Glutamatergic neuron (in vitro differentiated cells): ENCODE measurements around the gene THBS2. TPM values are rescaled to one million over a fixed set of nuclear protein-coding genes. Genes with fewer than 3 reads are reported as not detected.

Experiments used
- DNase-seq: peaks from one replicate; pipeline ENCODE4 v3.0.0; 2022
- H3K27ac Mint-ChIP-seq: one replicate; pipeline ENCODE4 v1.8.0; 2020; ENCODE audit warnings: mild to moderate bottlenecking, mixed read lengths, inconsistent platforms; ENCODE audit not compliant: unreplicated experiment
- H3K27me3 Mint-ChIP-seq: one replicate; pipeline ENCODE4 v1.8.0; 2020; ENCODE audit warnings: mild to moderate bottlenecking, moderate library complexity, mixed read lengths, inconsistent platforms; ENCODE audit not compliant: unreplicated experiment
- H3K36me3 Mint-ChIP-seq: one replicate; pipeline ENCODE4 v1.8.0; 2020; ENCODE audit warnings: mild to moderate bottlenecking, mixed read lengths, inconsistent platforms; ENCODE audit not compliant: unreplicated experiment
- H3K4me1 Mint-ChIP-seq: one replicate; pipeline ENCODE4 v1.8.0; 2020; ENCODE audit warnings: mild to moderate bottlenecking, low read depth, mixed read lengths, inconsistent platforms; ENCODE audit not compliant: unreplicated experiment
- H3K4me3 Mint-ChIP-seq: one replicate; pipeline ENCODE4 v1.8.0; 2020; ENCODE audit warnings: mild to moderate bottlenecking, mixed read lengths, inconsistent platforms; ENCODE audit not compliant: unreplicated experiment
- H3K9me3 Mint-ChIP-seq: one replicate; pipeline ENCODE4 v1.8.0; 2020; ENCODE audit warnings: mild to moderate bottlenecking, moderate library complexity, mixed read lengths, inconsistent platforms; ENCODE audit not compliant: unreplicated experiment
- total RNA-seq: library from RNA; stranded (reverse); fragmentation: NEBNext Ultra II Directional; extraction: Animal tissue kit (Norgen Biotek cat#: 25700); gene quantifications from one replicate; pipeline ENCODE4 v1.2.1, GENCODE V29; 2021; ENCODE audit not compliant: unreplicated experiment
- TF ChIP-seq, protein P1 (sequence below): fragments of 200-600 bp; sonication (generic); IDR thresholded peaks from one replicate; pipeline ENCODE4 v1.5.0; 2021; ENCODE audit not compliant: partially characterized antibody, unreplicated experiment

The THBS2 gene
- total RNA-seq, 1 donor from 2014 or later: 3.1 TPM

DNA sequence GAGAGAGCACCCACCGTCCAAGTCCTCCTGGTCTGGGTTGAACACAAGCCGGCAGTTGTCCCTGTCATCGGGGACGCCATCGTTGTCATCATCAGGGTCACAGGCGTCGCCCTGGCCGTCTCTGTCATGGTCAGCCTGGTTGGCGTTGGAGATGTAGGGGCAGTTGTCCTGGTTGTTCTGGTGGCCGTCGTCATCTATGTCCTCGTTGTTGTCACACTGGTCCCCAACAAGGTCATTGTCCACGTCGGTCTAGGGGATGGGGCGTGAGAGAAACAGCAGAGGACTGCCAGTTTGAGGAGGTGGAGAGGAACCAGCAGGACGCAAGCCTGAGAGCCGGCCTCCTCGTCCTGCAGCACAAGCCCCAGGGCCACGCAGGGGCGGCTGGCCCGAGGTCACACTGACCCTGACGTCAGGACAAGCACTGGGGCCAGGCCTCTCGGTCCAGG, 28.5 kb downstream of the THBS2 start:
- H3K27ac Mint-ChIP-seq: no peak overlapping the region

DNA sequence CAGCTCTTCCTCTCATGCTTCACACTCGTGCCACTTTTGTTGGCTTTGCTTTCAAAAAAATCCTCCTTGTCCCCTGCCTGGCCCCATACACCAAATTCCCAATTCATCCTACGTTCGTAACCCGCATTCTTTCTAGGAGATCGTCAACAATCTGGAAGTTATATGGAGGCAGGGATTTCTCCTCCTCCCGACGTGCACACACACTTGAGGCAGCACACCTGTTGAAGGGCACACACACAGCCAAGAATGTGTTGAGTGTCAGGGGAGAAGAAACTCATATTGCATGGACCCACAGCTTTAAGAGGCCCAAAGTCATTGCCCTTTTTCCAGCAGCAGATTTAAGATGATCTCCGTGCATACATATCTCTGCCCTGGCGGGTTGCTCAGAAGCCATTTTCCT, 28.9 kb downstream of the THBS2 start:
- peak overlapping the region; percentile 2 for H3K27ac Mint-ChIP-seq
- H3K4me1 Mint-ChIP-seq: peaks cover 3% of the 10 kb centered on the region
- H3K9me3 Mint-ChIP-seq: no peaks in the 10 kb centered on the region
- H3K27me3 Mint-ChIP-seq: peaks cover 6% of the 10 kb centered on the region
- no peak overlapping the region for H3K4me3 Mint-ChIP-seq
- peaks cover 3% of the 10 kb centered on the region for H3K36me3 Mint-ChIP-seq
- DNase-seq: no peak
- TF ChIP-seq, protein P1, sequence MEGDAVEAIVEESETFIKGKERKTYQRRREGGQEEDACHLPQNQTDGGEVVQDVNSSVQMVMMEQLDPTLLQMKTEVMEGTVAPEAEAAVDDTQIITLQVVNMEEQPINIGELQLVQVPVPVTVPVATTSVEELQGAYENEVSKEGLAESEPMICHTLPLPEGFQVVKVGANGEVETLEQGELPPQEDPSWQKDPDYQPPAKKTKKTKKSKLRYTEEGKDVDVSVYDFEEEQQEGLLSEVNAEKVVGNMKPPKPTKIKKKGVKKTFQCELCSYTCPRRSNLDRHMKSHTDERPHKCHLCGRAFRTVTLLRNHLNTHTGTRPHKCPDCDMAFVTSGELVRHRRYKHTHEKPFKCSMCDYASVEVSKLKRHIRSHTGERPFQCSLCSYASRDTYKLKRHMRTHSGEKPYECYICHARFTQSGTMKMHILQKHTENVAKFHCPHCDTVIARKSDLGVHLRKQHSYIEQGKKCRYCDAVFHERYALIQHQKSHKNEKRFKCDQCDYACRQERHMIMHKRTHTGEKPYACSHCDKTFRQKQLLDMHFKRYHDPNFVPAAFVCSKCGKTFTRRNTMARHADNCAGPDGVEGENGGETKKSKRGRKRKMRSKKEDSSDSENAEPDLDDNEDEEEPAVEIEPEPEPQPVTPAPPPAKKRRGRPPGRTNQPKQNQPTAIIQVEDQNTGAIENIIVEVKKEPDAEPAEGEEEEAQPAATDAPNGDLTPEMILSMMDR: no peak

More for the DNA sequence above, 28.5 kb downstream of the THBS2 start:
- TF ChIP-seq, protein P1: no peak
- H3K36me3 Mint-ChIP-seq: peaks cover 3% of the 10 kb centered on the region
- H3K9me3 Mint-ChIP-seq: no peaks in the 10 kb centered on the region
- DNase-seq: no peak
- H3K4me3 Mint-ChIP-seq: no peak overlapping the region
- H3K4me1 Mint-ChIP-seq: peaks cover 3% of the 10 kb centered on the region
- peaks cover 6% of the 10 kb centered on the region for H3K27me3 Mint-ChIP-seq

DNA sequence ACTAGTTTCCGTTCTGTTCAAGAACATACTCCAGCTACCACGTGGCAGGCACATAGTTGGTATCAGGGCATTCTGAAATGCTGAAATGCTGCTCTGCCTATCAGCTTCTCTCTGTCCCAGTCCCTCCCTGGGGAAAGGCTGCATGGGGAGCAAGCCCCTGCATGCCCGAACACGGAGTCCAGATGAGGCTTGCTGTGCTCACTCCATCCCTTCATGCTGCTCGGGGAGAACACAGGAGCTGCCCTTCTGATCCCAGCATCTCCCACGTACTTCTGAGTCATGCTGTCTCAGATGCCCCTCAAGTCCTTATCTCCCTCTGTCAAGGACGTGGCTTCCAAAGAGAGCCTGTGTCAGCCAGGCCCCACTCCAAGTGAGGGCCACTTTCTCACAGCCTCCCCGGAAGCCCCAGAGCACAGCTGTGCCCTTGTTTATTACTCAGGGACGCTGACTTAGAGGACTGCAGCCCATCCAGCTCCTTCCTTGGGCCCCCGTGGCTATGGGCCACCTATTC, 29.4 kb downstream of the THBS2 start:
- peaks cover 3% of the 10 kb centered on the region for H3K36me3 Mint-ChIP-seq
- no peak overlapping the region for H3K27ac Mint-ChIP-seq
- H3K27me3 Mint-ChIP-seq: peaks cover 6% of the 10 kb centered on the region
- no peak overlapping the region for H3K4me3 Mint-ChIP-seq
- peaks cover 3% of the 10 kb centered on the region for H3K4me1 Mint-ChIP-seq
- H3K9me3 Mint-ChIP-seq: no peaks in the 10 kb centered on the region
- TF ChIP-seq, protein P1: no peak
- no peak for DNase-seq

DNA sequence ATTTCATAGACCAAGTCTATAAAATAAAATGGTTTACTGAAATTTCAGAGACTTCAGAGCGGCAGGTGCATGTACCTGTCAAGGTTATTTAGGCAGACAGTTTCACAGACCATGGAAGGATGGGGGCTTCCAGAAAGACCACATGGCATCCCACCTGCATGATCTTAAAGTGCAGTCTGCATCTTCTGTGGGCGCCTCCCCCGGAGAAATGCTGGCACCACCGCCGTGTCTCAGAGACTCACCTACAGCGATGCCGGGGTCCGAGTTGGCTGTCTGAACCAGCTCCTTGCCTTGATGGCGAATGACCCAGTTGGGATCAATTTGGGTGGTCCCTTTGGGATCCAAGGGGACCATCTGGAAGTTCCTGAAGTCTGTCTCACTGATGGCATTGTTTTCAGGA, 30.6 kb downstream of the THBS2 start:
- H3K27ac Mint-ChIP-seq: no peak overlapping the region
- H3K9me3 Mint-ChIP-seq: no peaks in the 10 kb centered on the region
- peaks cover 3% of the 10 kb centered on the region for H3K4me1 Mint-ChIP-seq
- TF ChIP-seq, protein P1: no peak
- H3K4me3 Mint-ChIP-seq: no peak overlapping the region
- peaks cover 3% of the 10 kb centered on the region for H3K36me3 Mint-ChIP-seq
- peaks cover 6% of the 10 kb centered on the region for H3K27me3 Mint-ChIP-seq
- DNase-seq: no peak

DNA sequence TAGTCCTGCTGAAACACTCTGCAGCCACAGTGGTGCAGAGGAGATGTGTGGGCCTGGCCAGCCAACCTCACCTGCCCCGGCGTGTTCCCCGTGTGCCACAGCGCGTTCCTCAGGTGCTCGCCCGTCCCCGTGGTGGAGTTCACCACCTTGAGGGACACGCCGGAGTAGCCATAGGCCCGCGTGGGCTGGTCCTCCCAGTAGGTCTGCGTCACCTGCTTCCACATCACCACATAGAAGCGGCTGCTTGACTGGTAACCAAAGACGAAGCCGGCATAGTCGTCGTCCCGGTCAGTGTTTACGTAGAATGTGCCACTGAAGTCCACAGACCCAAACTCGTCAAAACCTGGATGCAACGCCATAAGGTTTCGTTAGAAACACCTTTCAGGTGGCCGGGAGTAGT, 31.5 kb downstream of the THBS2 start:
- Mint-ChIP-seq H3K4me3 (no peak overlapping the region), H3K27me3 (peaks cover 6% of the 10 kb centered on the region), H3K27ac (no peak overlapping the region), H3K36me3 (peaks cover 3% of the 10 kb centered on the region), H3K9me3 (no peaks in the 10 kb centered on the region), H3K4me1 (peaks cover 3% of the 10 kb centered on the region)
- DNase-seq: no peak
- TF ChIP-seq, protein P1: no peak
